ENCODE results near the gene FGFR2. TPM values are rescaled to one million over a fixed set of nuclear protein-coding genes. Genes with fewer than 3 reads are reported as not detected.

The FGFR2 gene
- total RNA-seq, 1 donor: 0.86 TPM

DNA sequence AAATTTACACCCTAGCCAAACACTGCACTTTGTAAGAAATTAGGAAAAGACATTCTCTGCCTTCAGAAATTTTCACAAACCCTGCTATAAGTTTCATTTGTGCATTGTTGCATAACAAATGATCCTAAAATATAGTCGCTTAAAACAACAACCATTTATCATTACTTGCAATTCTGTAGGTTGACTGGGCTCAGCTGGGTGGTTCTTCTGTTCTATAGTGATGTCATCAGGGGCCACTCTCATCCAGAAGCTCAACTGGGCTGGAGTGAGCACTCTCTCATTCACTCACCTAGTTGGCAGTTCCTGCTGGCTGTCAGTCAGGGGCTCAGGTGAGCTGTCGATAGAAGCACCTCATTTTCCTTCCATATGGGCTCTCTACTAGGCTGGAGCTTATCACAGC, 20.7 kb upstream of the FGFR2 start:
- no peak for DNase-seq (ENCODE audit: low read depth)
- H3K4me3 ChIP-seq (ENCODE audit: low read depth, low read length): no peak overlapping the region
- TF ChIP-seq, protein P1, sequence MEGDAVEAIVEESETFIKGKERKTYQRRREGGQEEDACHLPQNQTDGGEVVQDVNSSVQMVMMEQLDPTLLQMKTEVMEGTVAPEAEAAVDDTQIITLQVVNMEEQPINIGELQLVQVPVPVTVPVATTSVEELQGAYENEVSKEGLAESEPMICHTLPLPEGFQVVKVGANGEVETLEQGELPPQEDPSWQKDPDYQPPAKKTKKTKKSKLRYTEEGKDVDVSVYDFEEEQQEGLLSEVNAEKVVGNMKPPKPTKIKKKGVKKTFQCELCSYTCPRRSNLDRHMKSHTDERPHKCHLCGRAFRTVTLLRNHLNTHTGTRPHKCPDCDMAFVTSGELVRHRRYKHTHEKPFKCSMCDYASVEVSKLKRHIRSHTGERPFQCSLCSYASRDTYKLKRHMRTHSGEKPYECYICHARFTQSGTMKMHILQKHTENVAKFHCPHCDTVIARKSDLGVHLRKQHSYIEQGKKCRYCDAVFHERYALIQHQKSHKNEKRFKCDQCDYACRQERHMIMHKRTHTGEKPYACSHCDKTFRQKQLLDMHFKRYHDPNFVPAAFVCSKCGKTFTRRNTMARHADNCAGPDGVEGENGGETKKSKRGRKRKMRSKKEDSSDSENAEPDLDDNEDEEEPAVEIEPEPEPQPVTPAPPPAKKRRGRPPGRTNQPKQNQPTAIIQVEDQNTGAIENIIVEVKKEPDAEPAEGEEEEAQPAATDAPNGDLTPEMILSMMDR (IDR thresholded peaks at IDR 0.05; ENCODE audit: insufficient read depth, low read depth, low read length): no peak

DNA sequence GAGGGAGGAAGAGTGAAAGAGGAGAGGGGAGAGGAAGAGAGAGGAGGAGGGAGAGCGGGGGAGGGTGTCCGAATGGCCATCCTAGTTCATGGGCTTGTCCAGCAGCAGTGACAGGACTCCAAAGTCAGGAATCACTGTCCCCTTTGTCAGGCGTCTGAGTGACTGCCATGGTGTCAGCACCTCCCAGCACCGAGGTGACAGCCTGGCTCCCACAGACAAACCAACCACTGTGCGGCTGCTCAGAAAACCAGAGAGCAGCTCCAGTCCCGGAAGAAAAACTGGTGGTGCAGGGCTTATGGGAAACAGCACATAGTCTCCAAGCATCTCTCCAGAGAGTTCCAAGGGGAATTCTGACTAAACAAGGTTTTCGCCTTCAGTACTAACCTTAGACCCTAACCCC, 18.9 kb upstream of the FGFR2 start:
- DNase-seq (ENCODE audit: low read depth): no peak
- TF ChIP-seq, protein P1 (IDR thresholded peaks at IDR 0.05; ENCODE audit: insufficient read depth, low read depth, low read length): no peak
- H3K4me3 ChIP-seq (ENCODE audit: low read depth, low read length): no peak overlapping the region

DNA sequence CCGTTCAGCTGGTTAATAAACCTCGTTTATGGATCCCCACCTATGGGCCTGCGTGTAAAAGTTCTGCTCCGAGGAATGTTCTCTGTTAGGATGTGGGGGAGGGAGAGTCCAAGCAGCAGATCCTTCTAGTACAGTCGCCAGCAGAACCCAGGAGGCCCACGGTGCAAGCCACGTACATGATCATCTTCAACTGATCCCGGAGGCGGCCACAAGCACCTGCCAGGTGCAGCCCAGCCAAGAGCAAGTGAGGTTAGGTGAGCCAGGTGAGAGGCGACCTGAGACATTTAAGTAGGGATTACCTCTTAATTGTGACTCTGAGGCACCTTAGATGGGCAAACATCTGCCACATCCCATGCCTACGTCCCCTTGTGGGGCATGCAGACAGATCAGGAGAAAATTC, 18.0 kb upstream of the FGFR2 start:
- no peak overlapping the region for H3K4me3 ChIP-seq (ENCODE audit: low read depth, low read length)
- no peak for DNase-seq (ENCODE audit: low read depth)
- TF ChIP-seq, protein P1 (IDR thresholded peaks at IDR 0.05; ENCODE audit: insufficient read depth, low read depth, low read length): no peak

DNA sequence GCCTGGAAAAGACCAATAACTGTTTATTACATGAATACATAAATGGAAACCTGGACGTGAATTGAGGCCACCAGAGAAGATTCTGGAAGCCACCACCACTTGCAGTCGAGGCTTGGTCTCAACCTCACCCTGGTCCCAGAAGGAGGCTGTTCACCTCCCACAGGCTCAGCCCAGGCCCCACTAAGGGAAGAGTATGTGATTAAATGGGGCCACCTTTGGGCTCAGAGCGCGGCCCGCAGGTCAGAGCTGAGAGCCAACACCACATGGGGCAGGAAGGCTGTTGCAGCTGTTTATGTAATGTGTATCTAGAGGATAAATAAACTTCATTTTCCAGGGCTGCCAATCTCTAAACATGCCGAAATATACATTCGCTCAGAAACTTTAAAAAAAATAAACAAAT, 17.6 kb upstream of the FGFR2 start:
- TF ChIP-seq, protein P1 (IDR thresholded peaks at IDR 0.05; ENCODE audit: insufficient read depth, low read depth, low read length): no peak
- peak; percentile 28 for DNase-seq (ENCODE audit: low read depth)
- no peak overlapping the region for H3K4me3 ChIP-seq (ENCODE audit: low read depth, low read length)

DNA sequence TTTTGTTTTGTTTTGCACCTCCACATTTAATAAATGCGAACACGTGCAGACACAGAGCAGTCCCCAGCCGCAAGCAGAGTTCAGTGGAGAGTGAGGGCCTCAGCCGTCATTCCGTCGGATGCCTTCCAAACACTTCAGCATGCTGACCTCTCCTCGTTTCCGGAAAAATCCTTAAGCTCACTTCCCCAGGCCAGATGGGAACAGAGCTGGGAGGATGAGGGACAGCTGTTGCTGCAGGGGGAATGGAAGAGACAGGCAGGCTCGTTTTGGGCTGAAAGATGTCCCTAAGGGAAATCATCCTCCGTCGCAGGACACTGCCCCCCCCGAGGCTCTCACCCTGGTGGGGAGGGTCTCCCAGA, 17.2 kb upstream of the FGFR2 start:
- no peak overlapping the region for H3K4me3 ChIP-seq (ENCODE audit: low read depth, low read length)
- DNase-seq (ENCODE audit: low read depth): peak; percentile 28
- TF ChIP-seq, protein P1 (IDR thresholded peaks at IDR 0.05; ENCODE audit: insufficient read depth, low read depth, low read length): no peak

DNA sequence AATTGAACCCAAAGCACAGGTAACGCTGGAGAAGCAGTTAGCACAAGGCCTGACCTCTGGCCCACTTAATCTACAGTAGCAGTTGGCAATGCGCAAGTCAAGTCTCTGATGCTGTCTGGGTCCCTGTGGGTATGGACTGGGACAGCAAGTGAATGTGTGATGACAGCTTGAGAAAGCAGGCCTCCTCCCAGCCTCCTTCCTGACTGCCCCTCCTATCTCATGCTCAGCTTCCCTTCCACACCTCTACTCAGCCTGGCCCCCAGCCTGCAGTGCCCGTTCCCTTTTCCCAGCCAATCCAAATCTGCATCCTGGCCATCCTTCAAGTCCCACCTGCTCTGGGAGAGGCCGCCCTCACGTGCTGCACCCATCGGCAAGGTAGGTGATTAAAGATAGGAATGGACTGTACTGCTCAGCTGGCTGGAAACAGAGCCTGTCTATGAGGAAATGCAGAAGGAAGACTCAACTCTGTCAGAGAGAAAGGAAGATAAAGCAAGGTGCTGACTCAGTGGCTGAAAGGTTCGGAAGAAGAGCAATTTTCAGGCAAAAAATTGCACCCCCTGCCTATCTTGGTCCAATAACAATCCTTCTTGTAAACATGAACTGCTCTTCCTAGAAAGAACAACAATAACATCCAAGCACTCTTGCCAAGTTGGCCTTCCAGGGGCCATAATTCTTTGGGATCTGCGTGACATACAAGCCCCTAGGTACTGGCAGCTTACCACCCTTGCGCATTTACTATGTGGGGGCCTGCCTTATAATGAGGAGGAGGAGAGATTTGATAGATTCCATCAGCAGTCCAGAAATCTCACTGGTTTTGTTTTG, 16.6 kb upstream of the FGFR2 start:
- H3K4me3 ChIP-seq (ENCODE audit: low read depth, low read length): no peak overlapping the region
- TF ChIP-seq, protein P1 (IDR thresholded peaks at IDR 0.05; ENCODE audit: insufficient read depth, low read depth, low read length): no peak
- DNase-seq (ENCODE audit: low read depth): no peak

DNA sequence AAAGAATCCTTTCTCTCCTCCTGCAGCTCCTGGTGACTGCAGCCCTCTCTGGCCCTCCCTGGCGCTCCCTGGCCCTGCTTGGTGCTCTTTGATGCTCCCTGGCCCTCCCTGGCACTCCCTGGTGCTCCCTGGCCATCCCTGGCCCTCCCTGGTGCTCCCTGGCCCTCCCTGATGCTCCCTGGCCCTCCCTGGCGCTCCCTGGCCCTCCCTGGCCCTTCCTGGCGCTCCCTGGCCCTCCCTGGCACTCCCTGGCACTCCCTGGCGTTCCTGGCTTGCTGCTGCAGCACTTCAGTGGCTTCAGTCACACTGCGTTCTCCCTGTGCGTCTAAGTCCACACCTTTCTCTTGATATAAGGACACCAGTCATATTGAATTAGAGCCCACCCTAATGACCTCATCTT, 15.2 kb upstream of the FGFR2 start:
- TF ChIP-seq, protein P1 (IDR thresholded peaks at IDR 0.05; ENCODE audit: insufficient read depth, low read depth, low read length): no peak
- H3K4me3 ChIP-seq (ENCODE audit: low read depth, low read length): no peak overlapping the region
- no peak for DNase-seq (ENCODE audit: low read depth)
